ENCODE results near the gene AKIRIN1. TPM values are rescaled to one million over a fixed set of nuclear protein-coding genes. Genes with fewer than 3 reads are reported as not detected.

Gene AKIRIN1
- total RNA-seq, 4 donors from 2014 or later, result 36.9 to 45.3 (median 41.8) TPM

GRCh38 chr1:38950553-38950952 lies 40.5 kb upstream of the AKIRIN1 start:
- TF ChIP-seq, protein P1, sequence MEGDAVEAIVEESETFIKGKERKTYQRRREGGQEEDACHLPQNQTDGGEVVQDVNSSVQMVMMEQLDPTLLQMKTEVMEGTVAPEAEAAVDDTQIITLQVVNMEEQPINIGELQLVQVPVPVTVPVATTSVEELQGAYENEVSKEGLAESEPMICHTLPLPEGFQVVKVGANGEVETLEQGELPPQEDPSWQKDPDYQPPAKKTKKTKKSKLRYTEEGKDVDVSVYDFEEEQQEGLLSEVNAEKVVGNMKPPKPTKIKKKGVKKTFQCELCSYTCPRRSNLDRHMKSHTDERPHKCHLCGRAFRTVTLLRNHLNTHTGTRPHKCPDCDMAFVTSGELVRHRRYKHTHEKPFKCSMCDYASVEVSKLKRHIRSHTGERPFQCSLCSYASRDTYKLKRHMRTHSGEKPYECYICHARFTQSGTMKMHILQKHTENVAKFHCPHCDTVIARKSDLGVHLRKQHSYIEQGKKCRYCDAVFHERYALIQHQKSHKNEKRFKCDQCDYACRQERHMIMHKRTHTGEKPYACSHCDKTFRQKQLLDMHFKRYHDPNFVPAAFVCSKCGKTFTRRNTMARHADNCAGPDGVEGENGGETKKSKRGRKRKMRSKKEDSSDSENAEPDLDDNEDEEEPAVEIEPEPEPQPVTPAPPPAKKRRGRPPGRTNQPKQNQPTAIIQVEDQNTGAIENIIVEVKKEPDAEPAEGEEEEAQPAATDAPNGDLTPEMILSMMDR (IDR thresholded peaks at IDR 0.05), result no peak
- no peak for TF ChIP-seq POLR2A (IDR thresholded peaks at IDR 0.05)
- no peak for TF ChIP-seq EP300 (IDR thresholded peaks at IDR 0.05)
- WGBS, 2 donors, result 54 to 58% methylated on average over 2 of the region's 2 CpGs

GRCh38 chr1:38953433-38953860 lies 37.6 kb upstream of the AKIRIN1 start:
- Histone ChIP-seq H3K27ac (no peak overlapping the region), H3K27me3 (no peaks in the 10 kb centered on the region), H3K9me3 (no peaks in the 10 kb centered on the region), H3K4me3 (no peak overlapping the region), H3K36me3 (no peaks in the 10 kb centered on the region), H3K4me1 (no peaks in the 10 kb centered on the region)
- TF ChIP-seq POLR2A (IDR thresholded peaks at IDR 0.05) (no peak), EP300 (IDR thresholded peaks at IDR 0.05) (no peak)
- TF ChIP-seq, protein P1 (IDR thresholded peaks at IDR 0.05), result no peak
- no peak for DNase-seq (ENCODE audit: low spot score in 2 of 2)
- 31 to 41% methylated on average over 4 of the region's 4 CpGs for WGBS, 2 donors

More at GRCh38 chr1:38950553-38950952, 40.5 kb upstream of the AKIRIN1 start:
- H3K4me3 ChIP-seq, result no peak overlapping the region
- no peaks in the 10 kb centered on the region for H3K27me3 ChIP-seq
- no peaks in the 10 kb centered on the region for H3K36me3 ChIP-seq
- no peak for DNase-seq (ENCODE audit: low spot score in 2 of 2)
- H3K4me1 ChIP-seq, result no peaks in the 10 kb centered on the region
- H3K27ac ChIP-seq, result no peak overlapping the region
- H3K9me3 ChIP-seq, result no peaks in the 10 kb centered on the region

DNA sequence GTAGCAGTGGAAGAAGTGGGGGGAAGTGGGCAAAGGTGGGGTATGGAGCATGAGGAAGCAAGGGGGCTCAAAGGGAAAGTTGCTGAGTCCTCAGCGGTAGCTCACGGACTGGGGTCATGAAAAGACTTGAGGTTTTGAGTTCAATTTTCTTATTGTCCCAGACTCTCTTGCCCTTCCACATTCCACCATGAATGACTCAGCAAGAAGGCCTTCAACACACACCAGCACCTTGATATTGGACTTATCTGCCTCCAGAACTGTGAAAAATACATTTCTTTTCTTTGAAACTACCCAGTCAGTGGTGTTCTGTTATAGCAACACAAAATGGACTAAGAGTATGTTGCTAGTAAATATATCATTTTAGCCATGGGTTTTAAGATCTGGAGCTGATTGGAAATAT lies 32.1 kb upstream of the AKIRIN1 start:
- 86 to 90% methylated on average over 2 of the region's 2 CpGs for WGBS, 2 donors
- Histone ChIP-seq H3K27me3 (no peaks in the 10 kb centered on the region), H3K36me3 (no peaks in the 10 kb centered on the region), H3K4me1 (no peaks in the 10 kb centered on the region), H3K27ac (no peak overlapping the region), H3K4me3 (no peak overlapping the region), H3K9me3 (no peaks in the 10 kb centered on the region)
- no peak for DNase-seq (ENCODE audit: low spot score in 2 of 2)
- TF ChIP-seq EP300 (IDR thresholded peaks at IDR 0.05) (no peak), POLR2A (IDR thresholded peaks at IDR 0.05) (no peak)
- TF ChIP-seq, protein P1 (IDR thresholded peaks at IDR 0.05), result no peak

- 73 to 78% methylated on average over 3 of the region's 3 CpGs for WGBS, 2 donors
- H3K4me1 ChIP-seq, result no peaks in the 10 kb centered on the region
- H3K27me3 ChIP-seq, result no peaks in the 10 kb centered on the region
- H3K9me3 ChIP-seq, result no peaks in the 10 kb centered on the region
- H3K36me3 ChIP-seq, result no peaks in the 10 kb centered on the region
- no peak overlapping the region for H3K27ac ChIP-seq
- H3K4me3 ChIP-seq, result no peak overlapping the region
- no peak for DNase-seq (ENCODE audit: low spot score in 2 of 2)
- TF ChIP-seq EP300 (IDR thresholded peaks at IDR 0.05) (no peak), POLR2A (IDR thresholded peaks at IDR 0.05) (no peak)
- TF ChIP-seq, protein P1 (IDR thresholded peaks at IDR 0.05), result no peak
These were observed 29.0 kb upstream of the AKIRIN1 start for GRCh38 chr1:38962113-38962512.

- Histone ChIP-seq H3K4me1 (no peaks in the 10 kb centered on the region), H3K36me3 (no peaks in the 10 kb centered on the region), H3K9me3 (no peaks in the 10 kb centered on the region), H3K27ac (no peak overlapping the region), H3K27me3 (no peaks in the 10 kb centered on the region), H3K4me3 (no peak overlapping the region)
- DNase-seq (ENCODE audit: low spot score in 2 of 2), result no peak
- TF ChIP-seq POLR2A (IDR thresholded peaks at IDR 0.05) (no peak), EP300 (IDR thresholded peaks at IDR 0.05) (no peak)
- TF ChIP-seq, protein P1 (IDR thresholded peaks at IDR 0.05), result no peak
- WGBS, 2 donors, result 74 to 80% methylated on average over 7 of the region's 7 CpGs
These were observed 28.5 kb upstream of the AKIRIN1 start for GRCh38 chr1:38962560-38962959.

Measured in tibial nerve (tissue), 4 donors.